ENCODE measurements around the gene STRADB. TPM values are rescaled to one million over a fixed set of nuclear protein-coding genes. Genes with fewer than 3 reads are reported as not detected.

Gene STRADB
- polyA plus RNA-seq, 3 donors = 6.9 to 25.6 (median 22.0) TPM

DNA sequence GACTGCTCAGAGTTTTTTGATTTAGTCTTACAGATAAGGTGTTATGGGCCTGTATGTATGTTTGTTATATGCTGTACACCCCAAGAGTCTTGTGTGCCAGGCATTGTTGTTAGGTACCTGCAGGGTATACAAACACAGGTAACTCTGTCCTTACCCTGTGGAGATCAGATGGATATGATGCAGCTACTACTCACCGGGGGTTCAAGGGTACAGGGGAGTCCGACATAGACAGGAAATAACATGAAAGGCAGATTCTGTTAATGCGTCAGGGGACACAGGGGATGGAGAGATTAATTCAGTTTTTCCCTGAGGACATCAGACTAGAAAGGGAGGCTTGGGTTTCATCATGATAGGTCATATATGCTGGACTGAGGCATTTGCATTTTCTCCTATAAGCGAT is 31.6 kb upstream of the STRADB start:
- peaks cover 22% of the 10 kb centered on the region for H4K20me1 ChIP-seq (ENCODE audit: insufficient read depth, low read length)
- WGBS (ENCODE audit: insufficient coverage) = 86% methylated on average over 2 of the region's 4 CpGs
- H3K9ac ChIP-seq (ENCODE audit: insufficient read depth, low read length, poor library complexity, severe bottlenecking) = no peak overlapping the region
- no peak overlapping the region for H3K27ac ChIP-seq (ENCODE audit: low read depth in 1 of 2, low read length in 2 of 2)
- Mint-ChIP-seq H3K4me1 (no peaks in the 10 kb centered on the region), H3K9me3 (no peaks in the 10 kb centered on the region), H3K27me3 (ENCODE audit: low read depth in 3 of 3) (peaks cover 0 to 2% (median 0%) of the 10 kb centered on the region in 3 donors), H3K4me3 (no peak overlapping the region), H3K27ac (peak overlapping the region in 1 of 7 donors; percentile 39), H3K36me3 (peaks cover 23% of the 10 kb centered on the region in 2 donors)
- no peak overlapping the region for H3K4me2 ChIP-seq (replicated peaks; ENCODE audit: extremely low read depth, low read length, poor library complexity, severe bottlenecking)
- H3K4me3 ChIP-seq (replicated peaks in 1 of 3; ENCODE audit: low read depth in 2 of 3, low read length in 3 of 3) = no peak overlapping the region
- intact Hi-C loops (cut with micrococcal nuclease) = no loop called here
- TF ChIP-seq, protein P1, sequence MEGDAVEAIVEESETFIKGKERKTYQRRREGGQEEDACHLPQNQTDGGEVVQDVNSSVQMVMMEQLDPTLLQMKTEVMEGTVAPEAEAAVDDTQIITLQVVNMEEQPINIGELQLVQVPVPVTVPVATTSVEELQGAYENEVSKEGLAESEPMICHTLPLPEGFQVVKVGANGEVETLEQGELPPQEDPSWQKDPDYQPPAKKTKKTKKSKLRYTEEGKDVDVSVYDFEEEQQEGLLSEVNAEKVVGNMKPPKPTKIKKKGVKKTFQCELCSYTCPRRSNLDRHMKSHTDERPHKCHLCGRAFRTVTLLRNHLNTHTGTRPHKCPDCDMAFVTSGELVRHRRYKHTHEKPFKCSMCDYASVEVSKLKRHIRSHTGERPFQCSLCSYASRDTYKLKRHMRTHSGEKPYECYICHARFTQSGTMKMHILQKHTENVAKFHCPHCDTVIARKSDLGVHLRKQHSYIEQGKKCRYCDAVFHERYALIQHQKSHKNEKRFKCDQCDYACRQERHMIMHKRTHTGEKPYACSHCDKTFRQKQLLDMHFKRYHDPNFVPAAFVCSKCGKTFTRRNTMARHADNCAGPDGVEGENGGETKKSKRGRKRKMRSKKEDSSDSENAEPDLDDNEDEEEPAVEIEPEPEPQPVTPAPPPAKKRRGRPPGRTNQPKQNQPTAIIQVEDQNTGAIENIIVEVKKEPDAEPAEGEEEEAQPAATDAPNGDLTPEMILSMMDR (IDR thresholded peaks at IDR 0.05) = no peak
- H3K36me3 ChIP-seq (replicated peaks in 1 of 2; ENCODE audit: control insufficient read depth in 1 of 2, insufficient read depth in 2 of 2, low read length in 2 of 2) = peaks cover 6 to 31% of the 10 kb centered on the region in 2 donors
- no peak overlapping the region for H2AFZ ChIP-seq (ENCODE audit: insufficient read depth, low read depth, low read length, poor library complexity, severe bottlenecking)
- H3K79me2 ChIP-seq (ENCODE audit: insufficient read depth, low read length) = peaks cover 17% of the 10 kb centered on the region
- no peaks in the 10 kb centered on the region for H3K9me3 ChIP-seq (replicated peaks in 1 of 2; ENCODE audit: control insufficient read depth in 1 of 2, insufficient read depth in 1 of 2, low read length in 2 of 2)
- no peaks in the 10 kb centered on the region for H3K4me1 ChIP-seq (ENCODE audit: control insufficient read depth in 1 of 2, insufficient read depth in 2 of 2, low read length in 2 of 2)
- no peaks in the 10 kb centered on the region for H3K27me3 ChIP-seq (ENCODE audit: control insufficient read depth in 2 of 2, insufficient read depth in 2 of 2, low read length in 2 of 2)
- no peak for DNase-seq

DNA sequence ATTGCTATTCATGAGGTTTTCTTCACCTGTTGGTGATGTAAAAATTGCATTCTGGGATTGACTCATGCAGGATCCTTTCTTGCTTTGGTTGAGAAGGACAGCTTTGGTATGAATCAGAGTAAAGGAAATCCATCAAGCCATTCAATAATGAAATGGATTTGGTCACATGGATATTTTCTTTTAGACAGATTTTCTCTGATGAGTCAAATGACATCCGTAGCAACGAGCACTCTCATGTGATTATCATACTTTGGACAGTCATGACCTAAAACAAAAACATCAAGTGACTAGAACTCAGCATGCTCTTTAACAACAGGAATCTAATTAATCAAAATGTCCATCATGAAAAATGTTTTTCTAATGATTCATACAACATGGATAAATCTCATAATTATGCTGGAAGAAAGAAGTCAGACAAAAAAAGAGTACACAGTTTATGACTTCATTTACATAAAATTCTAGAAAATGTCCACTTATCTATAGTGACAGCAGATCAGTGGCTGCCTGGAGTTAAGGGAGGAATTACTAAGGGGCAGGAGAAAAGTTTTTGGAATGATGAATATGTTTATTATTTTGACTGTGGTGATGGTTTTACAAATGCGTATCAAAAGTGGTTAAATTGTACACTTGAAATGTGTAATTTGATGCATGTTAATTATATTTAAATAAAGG is 31.0 kb upstream of the STRADB start:
- H3K4me1 Mint-ChIP-seq = no peaks in the 10 kb centered on the region
- no peak overlapping the region for H3K27ac ChIP-seq (ENCODE audit: low read depth in 1 of 2, low read length in 2 of 2)

More for the DNA sequence above, 31.0 kb upstream of the STRADB start:
- peaks cover 0 to 2% (median 0%) of the 10 kb centered on the region in 3 donors for H3K27me3 Mint-ChIP-seq (ENCODE audit: low read depth in 3 of 3)
- H3K36me3 Mint-ChIP-seq = peaks cover 23% of the 10 kb centered on the region in 2 donors
- TF ChIP-seq, protein P1 (IDR thresholded peaks at IDR 0.05) = no peak
- H3K4me3 Mint-ChIP-seq = no peak overlapping the region
- no peaks in the 10 kb centered on the region for H3K4me1 ChIP-seq (ENCODE audit: control insufficient read depth in 1 of 2, insufficient read depth in 2 of 2, low read length in 2 of 2)
- no peak for DNase-seq
- H3K4me2 ChIP-seq (replicated peaks; ENCODE audit: extremely low read depth, low read length, poor library complexity, severe bottlenecking) = no peak overlapping the region
- intact Hi-C loops (cut with micrococcal nuclease) = no loop called here
- peaks cover 6 to 31% of the 10 kb centered on the region in 2 donors for H3K36me3 ChIP-seq (replicated peaks in 1 of 2; ENCODE audit: control insufficient read depth in 1 of 2, insufficient read depth in 2 of 2, low read length in 2 of 2)
- H3K4me3 ChIP-seq (replicated peaks in 1 of 3; ENCODE audit: low read depth in 2 of 3, low read length in 3 of 3) = no peak overlapping the region
- peaks cover 18% of the 10 kb centered on the region for H4K20me1 ChIP-seq (ENCODE audit: insufficient read depth, low read length)
- WGBS (ENCODE audit: insufficient coverage) = no CpG with 5 or more reads among the region's 3 CpGs
- no peaks in the 10 kb centered on the region for H3K27me3 ChIP-seq (ENCODE audit: control insufficient read depth in 2 of 2, insufficient read depth in 2 of 2, low read length in 2 of 2)
- H3K27ac Mint-ChIP-seq = no peak overlapping the region
- peaks cover 17% of the 10 kb centered on the region for H3K79me2 ChIP-seq (ENCODE audit: insufficient read depth, low read length)
- no peaks in the 10 kb centered on the region for H3K9me3 ChIP-seq (replicated peaks in 1 of 2; ENCODE audit: control insufficient read depth in 1 of 2, insufficient read depth in 1 of 2, low read length in 2 of 2)
- no peak overlapping the region for H2AFZ ChIP-seq (ENCODE audit: insufficient read depth, low read depth, low read length, poor library complexity, severe bottlenecking)
- no peaks in the 10 kb centered on the region for H3K9me3 Mint-ChIP-seq
- H3K9ac ChIP-seq (ENCODE audit: insufficient read depth, low read length, poor library complexity, severe bottlenecking) = no peak overlapping the region

Measured in CD14-positive monocyte (primary cell).